CD14-positive monocyte (primary cell): ENCODE data around the gene FDX2. TPM values are rescaled to one million over a fixed set of nuclear protein-coding genes. Genes with fewer than 3 reads are reported as not detected.

Experiments
- DNase-seq, 3 donors: peaks; one replicate each; pipeline ENCODE4 v3.0.0-alpha.2; 2011 to 2022
- H2AFZ ChIP-seq: 2 replicates; pipeline ENCODE4 v1.6.0; 2012; ENCODE audit warnings: mild to moderate bottlenecking, low read depth, low read length, inconsistent platforms; ENCODE audit not compliant: insufficient read depth, poor library complexity, severe bottlenecking
- H3K27ac ChIP-seq, 2 donors: 1 replicate in 1 of 2; 2 replicates in 1 of 2; pipeline ENCODE4 v1.5.1; 2012 to 2013; ENCODE audit warnings: low read length in 2 of 2, control low read depth in 1 of 2, inconsistent platforms in 1 of 2, low read depth in 1 of 2, mild to moderate bottlenecking in 1 of 2
- H3K27me3 ChIP-seq, 2 donors: one replicate each; pipeline versions ENCODE4 v1.6.0 to v1.6.1; 2011 to 2013; ENCODE audit warnings: low read length in 2 of 2; ENCODE audit not compliant: control insufficient read depth in 2 of 2, insufficient read depth in 2 of 2
- H3K36me3 ChIP-seq, 2 donors: replicated peaks in 1 of 2; 1 replicate in 1 of 2; 2 replicates in 1 of 2; pipeline versions ENCODE4 v1.5.1 to v1.6.1; 2012 to 2013; ENCODE audit warnings: low read length in 2 of 2, control low read depth in 1 of 2, inconsistent platforms in 1 of 2, mild to moderate bottlenecking in 1 of 2; ENCODE audit not compliant: insufficient read depth in 2 of 2, control insufficient read depth in 1 of 2
- H3K4me1 ChIP-seq, 2 donors: 1 replicate in 1 of 2; 2 replicates in 1 of 2; pipeline versions ENCODE4 v1.5.1 to v1.6.1; 2012 to 2013; ENCODE audit warnings: low read length in 2 of 2, control low read depth in 1 of 2, inconsistent platforms in 1 of 2, mild to moderate bottlenecking in 1 of 2, moderate library complexity in 1 of 2; ENCODE audit not compliant: insufficient read depth in 2 of 2, control insufficient read depth in 1 of 2
- H3K4me2 ChIP-seq: replicated peaks from 2 replicates; pipeline ENCODE3; 2012; ENCODE audit warnings: low read length, moderate library complexity, mild to moderate bottlenecking; ENCODE audit not compliant: poor library complexity, severe bottlenecking; ENCODE audit errors: extremely low read depth
- H3K4me3 ChIP-seq, 3 experiments: fragments of 200-600 bp in 1 of 3; sonication (generic) in 1 of 3; replicated peaks in 1 of 3; 1 replicate in 2 of 3; 2 replicates in 1 of 3; pipeline ENCODE4 v1.5.1; 2011 to 2013; ENCODE audit warnings: low read length in 3 of 3, mild to moderate bottlenecking in 3 of 3, control low read depth in 2 of 3, low read depth in 2 of 3, inconsistent platforms in 1 of 3, moderate library complexity in 1 of 3
- H3K79me2 ChIP-seq: 2 replicates; pipeline ENCODE4 v1.6.0; 2012; ENCODE audit warnings: mild to moderate bottlenecking, control low read depth, inconsistent platforms, low read length, moderate library complexity; ENCODE audit not compliant: insufficient read depth
- H3K9ac ChIP-seq: 2 replicates; pipeline ENCODE4 v1.6.0; 2017; ENCODE audit warnings: low read length, mild to moderate bottlenecking; ENCODE audit not compliant: insufficient read depth, poor library complexity, severe bottlenecking
- H3K9me3 ChIP-seq, 2 donors: replicated peaks in 1 of 2; 1 replicate in 1 of 2; 2 replicates in 1 of 2; pipeline versions ENCODE4 v1.5.1 to v1.6.1; 2012 to 2013; ENCODE audit warnings: low read length in 2 of 2, control low read depth in 1 of 2; ENCODE audit not compliant: control insufficient read depth in 1 of 2, insufficient read depth in 1 of 2
- H4K20me1 ChIP-seq: 2 replicates; pipeline ENCODE4 v1.6.0; 2012; ENCODE audit warnings: mild to moderate bottlenecking, low read length, control low read depth, moderate library complexity; ENCODE audit not compliant: insufficient read depth
- H3K27ac Mint-ChIP-seq, 7 donors: one replicate each; pipeline ENCODE4 v1.8.0; 2020; ENCODE audit warnings: mild to moderate bottlenecking in 7 of 7, mixed read lengths in 7 of 7, moderate library complexity in 6 of 7, inconsistent platforms in 2 of 7
- H3K27me3 Mint-ChIP-seq, 3 donors: one replicate each; pipeline ENCODE4 v1.8.0; 2021 to 2022; ENCODE audit warnings: low read depth in 3 of 3, mild to moderate bottlenecking in 3 of 3, mixed read lengths in 3 of 3, moderate library complexity in 3 of 3, inconsistent platforms in 1 of 3
- H3K36me3 Mint-ChIP-seq, 2 donors: one replicate each; pipeline ENCODE4 v1.8.0; 2020; ENCODE audit warnings: mixed read lengths in 2 of 2, inconsistent platforms in 1 of 2, mild to moderate bottlenecking in 1 of 2
- H3K4me1 Mint-ChIP-seq: one replicate; pipeline ENCODE4 v1.8.0; 2020; ENCODE audit warnings: mild to moderate bottlenecking, mixed read lengths
- H3K4me3 Mint-ChIP-seq, 2 donors: one replicate each; pipeline ENCODE4 v1.8.0; 2020; ENCODE audit warnings: mild to moderate bottlenecking in 2 of 2, mixed read lengths in 2 of 2, moderate library complexity in 1 of 2
- H3K9me3 Mint-ChIP-seq, 7 donors: one replicate each; pipeline ENCODE4 v1.8.0; 2020 to 2022; ENCODE audit warnings: mixed read lengths in 7 of 7, mild to moderate bottlenecking in 6 of 7, moderate library complexity in 6 of 7, inconsistent platforms in 2 of 7
- WGBS: methylation state at CpG from one replicate; pipeline ENCODE4 v1.1.5; 2013; ENCODE audit warnings: missing lambda C conversion rate; ENCODE audit not compliant: insufficient coverage; 5-methylcytosine and 5-hydroxymethylcytosine counted together
- intact Hi-C, 2 donors: fragments of 100-400 bp; cut with micrococcal nuclease; formaldehyde crosslinking; loops; one replicate each; pipeline versions ENCODE4 v1.15.0 to v1.15.1; 2023
- polyA plus RNA-seq, 3 donors: library from polyadenylated mRNA; depleted of rRNA in 1 of 3; unstranded in 2 of 3; stranded (reverse) in 1 of 3; fragments of 300-500 nt in 2 of 3; fragments of >200 nt in 1 of 3; fragmentation: Illumina TruSeq in 2 of 3; gene quantifications; 1 replicate in 2 of 3; 2 replicates in 1 of 3; pipeline ENCODE4 v1.2.3, GENCODE V29; 2012 to 2021
- TF ChIP-seq, protein P1 (sequence below): fragments of 200-600 bp; IDR thresholded peaks from one replicate; pipeline ENCODE4 v1.8.0; 2022; ENCODE audit warnings: antibody characterized with exemption, mild to moderate bottlenecking

Gene FDX2
- polyA plus RNA-seq, 3 donors: 5.5 to 6.8 (median 6.7) TPM

DNA sequence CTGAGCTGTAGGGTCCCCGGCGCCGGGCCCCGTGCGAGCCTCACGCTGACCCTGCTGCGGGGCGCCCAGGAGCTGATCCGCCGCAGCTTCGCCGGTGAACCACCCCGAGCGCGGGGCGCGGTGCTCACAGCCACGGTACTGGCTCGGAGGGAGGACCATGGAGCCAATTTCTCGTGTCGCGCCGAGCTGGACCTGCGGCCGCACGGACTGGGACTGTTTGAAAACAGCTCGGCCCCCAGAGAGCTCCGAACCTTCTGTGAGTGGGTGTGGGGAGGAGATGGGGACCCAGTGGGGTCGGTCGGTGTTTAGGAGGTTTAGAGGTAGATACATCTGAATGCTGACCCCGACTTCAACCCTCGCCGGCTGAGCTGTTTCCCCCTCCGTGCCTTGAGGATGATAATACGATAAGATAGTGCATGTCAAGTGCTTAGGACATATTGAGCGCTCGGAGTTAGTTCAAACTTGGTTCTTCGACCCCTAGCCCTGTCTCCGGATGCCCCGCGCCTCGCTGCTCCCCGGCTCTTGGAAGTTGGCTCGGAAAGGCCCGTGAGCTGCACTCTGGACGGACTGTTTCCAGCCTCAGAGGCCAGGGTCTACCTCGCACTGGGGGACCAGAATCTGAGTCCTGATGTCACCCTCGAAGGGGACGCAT, 24.1 kb downstream of the FDX2 start:
- TF ChIP-seq, protein P1, sequence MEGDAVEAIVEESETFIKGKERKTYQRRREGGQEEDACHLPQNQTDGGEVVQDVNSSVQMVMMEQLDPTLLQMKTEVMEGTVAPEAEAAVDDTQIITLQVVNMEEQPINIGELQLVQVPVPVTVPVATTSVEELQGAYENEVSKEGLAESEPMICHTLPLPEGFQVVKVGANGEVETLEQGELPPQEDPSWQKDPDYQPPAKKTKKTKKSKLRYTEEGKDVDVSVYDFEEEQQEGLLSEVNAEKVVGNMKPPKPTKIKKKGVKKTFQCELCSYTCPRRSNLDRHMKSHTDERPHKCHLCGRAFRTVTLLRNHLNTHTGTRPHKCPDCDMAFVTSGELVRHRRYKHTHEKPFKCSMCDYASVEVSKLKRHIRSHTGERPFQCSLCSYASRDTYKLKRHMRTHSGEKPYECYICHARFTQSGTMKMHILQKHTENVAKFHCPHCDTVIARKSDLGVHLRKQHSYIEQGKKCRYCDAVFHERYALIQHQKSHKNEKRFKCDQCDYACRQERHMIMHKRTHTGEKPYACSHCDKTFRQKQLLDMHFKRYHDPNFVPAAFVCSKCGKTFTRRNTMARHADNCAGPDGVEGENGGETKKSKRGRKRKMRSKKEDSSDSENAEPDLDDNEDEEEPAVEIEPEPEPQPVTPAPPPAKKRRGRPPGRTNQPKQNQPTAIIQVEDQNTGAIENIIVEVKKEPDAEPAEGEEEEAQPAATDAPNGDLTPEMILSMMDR: no peak
- peaks cover 37 to 88% of the 10 kb centered on the region in 2 donors for H3K27me3 ChIP-seq
- H3K9me3 Mint-ChIP-seq: peaks cover 0 to 53% (median 31%) of the 10 kb centered on the region in 7 donors
- H3K27ac ChIP-seq: no peak overlapping the region
- peaks cover 6 to 22% of the 10 kb centered on the region in 2 donors for H3K9me3 ChIP-seq
- H3K36me3 ChIP-seq: no peaks in the 10 kb centered on the region
- peaks cover 92 to 95% of the 10 kb centered on the region in 2 donors for H3K4me1 ChIP-seq
- H2AFZ ChIP-seq: peak overlapping the region; percentile 73
- intact Hi-C loops: no loop called here
- H3K4me1 Mint-ChIP-seq: peaks cover 80% of the 10 kb centered on the region
- peak overlapping the region; percentile 78 for H3K4me2 ChIP-seq
- peaks cover 11% of the 10 kb centered on the region for H4K20me1 ChIP-seq
- H3K79me2 ChIP-seq: no peaks in the 10 kb centered on the region
- peaks cover 76 to 96% (median 88%) of the 10 kb centered on the region in 3 donors for H3K27me3 Mint-ChIP-seq
- no peak overlapping the region for H3K9ac ChIP-seq
- peak overlapping the region; percentile 75 to 94 for H3K4me3 Mint-ChIP-seq
- H3K27ac Mint-ChIP-seq: peak overlapping the region in 5 of 7 donors; percentile 15 to 90 (median 64)
- peaks cover 17 to 25% of the 10 kb centered on the region in 2 donors for H3K36me3 Mint-ChIP-seq
- 1% methylated on average over 47 of the region's 49 CpGs for WGBS
- no peak for DNase-seq
- peak overlapping the region; percentile 12 to 74 (median 29) for H3K4me3 ChIP-seq

GRCh38 chr19:10290876-10291553, 24.8 kb downstream of the FDX2 start:
- peaks cover 36 to 83% of the 10 kb centered on the region in 2 donors for H3K27me3 ChIP-seq
- TF ChIP-seq, protein P1: no peak
- peaks cover 97% of the 10 kb centered on the region in 2 donors for H3K4me1 ChIP-seq
- H3K4me3 Mint-ChIP-seq: peak overlapping the region; percentile 75 to 94
- peaks cover 2% of the 10 kb centered on the region in 2 donors for H3K36me3 ChIP-seq
- peak overlapping the region; percentile 33 for H3K9ac ChIP-seq
- H3K27ac ChIP-seq: no peak overlapping the region
- intact Hi-C loops: no loop called here
- peak overlapping the region in 2 of 7 donors; percentile 19 to 66 for H3K27ac Mint-ChIP-seq
- WGBS: under 1% methylated on average over 57 of the region's 57 CpGs
- no peaks in the 10 kb centered on the region for H3K79me2 ChIP-seq
- H2AFZ ChIP-seq: peak overlapping the region; percentile 73
- peaks cover 20 to 27% of the 10 kb centered on the region in 2 donors for H3K36me3 Mint-ChIP-seq
- peaks cover 0 to 51% (median 31%) of the 10 kb centered on the region in 7 donors for H3K9me3 Mint-ChIP-seq
- peaks cover 6 to 22% of the 10 kb centered on the region in 2 donors for H3K9me3 ChIP-seq
- H3K4me2 ChIP-seq: peak overlapping the region; percentile 78
- peak; percentile 30 to 68 (median 61) for DNase-seq
- peaks cover 16% of the 10 kb centered on the region for H4K20me1 ChIP-seq
- peaks cover 74 to 90% (median 86%) of the 10 kb centered on the region in 3 donors for H3K27me3 Mint-ChIP-seq
- peaks cover 87% of the 10 kb centered on the region for H3K4me1 Mint-ChIP-seq
- H3K4me3 ChIP-seq: peak overlapping the region; percentile 12 to 74 (median 29)
